H1 (cell line): ENCODE measurements around the gene TNNI2. TPM values are rescaled to one million over a fixed set of nuclear protein-coding genes. Genes with fewer than 3 reads are reported as not detected.

ENCODE experiments used
- CTCF ChIA-PET: fragments of 300-600 bp; sonication (Branson Sonifier 250); formaldehyde crosslinking; loops from one replicate; lab custom pipeline; 2021; ENCODE audit not compliant: partially characterized antibody; lab: Charles Lee
- POLR2A ChIA-PET: fragments of 300-600 bp; sonication (Branson Sonifier 250); formaldehyde crosslinking; loops from one replicate; lab custom pipeline; 2021; ENCODE audit warnings: inconsistent platforms; ENCODE audit not compliant: partially characterized antibody; lab: Charles Lee
- DNase-seq, 2 experiments: peaks; one replicate each; pipeline versions ENCODE4 v3.0.0 to v3.0.0-alpha.2; 2010 to 2022; ENCODE audit warnings: low spot score in 2 of 2, low read depth in 1 of 2, mixed read lengths in 1 of 2
- FAIRE-seq: peaks from 2 replicates; lab custom pipeline; 2011; peaks lifted over from hg19 to GRCh38; lab: Jason Lieb, UNC
- H2AFZ ChIP-seq: 2 replicates; pipeline ENCODE4 v1.8.1; 2012; ENCODE audit warnings: low read length, inconsistent platforms
- H2AK5ac ChIP-seq: 2 replicates; pipeline ENCODE4 v1.6.1; 2013; ENCODE audit warnings: low read depth, low read length
- H2BK120ac ChIP-seq: replicated peaks from 2 replicates; pipeline ENCODE3; 2013; ENCODE audit warnings: low read depth, low read length, inconsistent platforms
- H2BK12ac ChIP-seq: 2 replicates; pipeline ENCODE4 v1.6.1; 2013; ENCODE audit warnings: low read depth, low read length
- H2BK15ac ChIP-seq: 2 replicates; pipeline ENCODE4 v1.6.1; 2013; ENCODE audit warnings: low read length
- H2BK20ac ChIP-seq: 2 replicates; pipeline ENCODE4 v1.6.1; 2013; ENCODE audit warnings: low read length
- H2BK5ac ChIP-seq: 2 replicates; pipeline ENCODE4 v1.6.1; 2013; ENCODE audit warnings: low read depth, low read length
- H3K14ac ChIP-seq: 2 replicates; pipeline ENCODE4 v1.6.1; 2013; ENCODE audit warnings: inconsistent platforms; ENCODE audit not compliant: insufficient read length
- H3K18ac ChIP-seq: 2 replicates; pipeline ENCODE4 v1.6.1; 2013; ENCODE audit warnings: low read length; ENCODE audit errors: extremely low read depth
- H3K23ac ChIP-seq: 2 replicates; pipeline ENCODE4 v1.6.1; 2013; ENCODE audit warnings: inconsistent platforms; ENCODE audit not compliant: insufficient read length
- H3K23me2 ChIP-seq: 2 replicates; pipeline ENCODE4 v1.6.1; 2013; ENCODE audit warnings: low read depth, low read length
- H3K27ac ChIP-seq: 2 replicates; pipeline ENCODE4 v1.6.1; 2011; ENCODE audit warnings: low read depth, low read length, inconsistent platforms
- H3K27me3 ChIP-seq, 4 experiments: replicated peaks in 1 of 4; 1 replicate in 1 of 4; 2 replicates in 3 of 4; pipeline versions ENCODE4 v1.6.1 to v1.8.1; 2011 to 2013; ENCODE audit warnings: low read length in 3 of 4, mild to moderate bottlenecking in 3 of 4, inconsistent platforms in 2 of 4, mixed read lengths in 2 of 4, moderate library complexity in 1 of 4; ENCODE audit not compliant: control insufficient read depth in 3 of 4, insufficient read depth in 3 of 4; ENCODE audit errors: extremely low read depth in 1 of 4
- H3K36me3 ChIP-seq, 4 experiments: 2 replicates each; pipeline versions ENCODE4 v1.6.1 to v1.8.1; 2011 to 2013; ENCODE audit warnings: mild to moderate bottlenecking in 4 of 4, low read length in 3 of 4, moderate library complexity in 2 of 4, control low read depth in 1 of 4, inconsistent platforms in 1 of 4; ENCODE audit not compliant: insufficient read depth in 4 of 4, control insufficient read depth in 2 of 4
- H3K4ac ChIP-seq: replicated peaks from 2 replicates; pipeline ENCODE3; 2013; ENCODE audit warnings: low read length, low read depth, mixed read lengths, inconsistent platforms; ENCODE audit not compliant: insufficient read length
- H3K4me1 ChIP-seq, 4 experiments: replicated peaks in 1 of 4; 1 replicate in 1 of 4; 2 replicates in 3 of 4; pipeline versions ENCODE4 v1.6.1 to v1.8.1; 2011 to 2013; ENCODE audit warnings: low read length in 3 of 4, inconsistent platforms in 2 of 4, mixed read lengths in 1 of 4; ENCODE audit not compliant: insufficient read depth in 4 of 4, control insufficient read depth in 3 of 4
- H3K4me2 ChIP-seq, 2 experiments: 2 replicates each; pipeline versions ENCODE4 v1.6.1 to v1.8.1; 2011 to 2013; ENCODE audit warnings: low read depth in 2 of 2, low read length in 2 of 2, control low read depth in 1 of 2, inconsistent platforms in 1 of 2, mild to moderate bottlenecking in 1 of 2; ENCODE audit not compliant: insufficient read depth in 1 of 2
- H3K4me3 ChIP-seq, 4 experiments: fragments of 200-600, 300-600 bp in 1 of 4; sonication (generic), shearing (Covaris generic), sonication (Bioruptor Twin) in 1 of 4; 2 replicates each; pipeline versions ENCODE4 v1.5.1 to v1.8.1; 2011 to 2016; ENCODE audit warnings: low read length in 4 of 4, low read depth in 3 of 4, control low read depth in 2 of 4, inconsistent platforms in 2 of 4, mild to moderate bottlenecking in 2 of 4, mixed read lengths in 1 of 4, moderate library complexity in 1 of 4; ENCODE audit not compliant: insufficient read depth in 2 of 4; ENCODE audit errors: extremely low read depth in 1 of 4
- H3K56ac ChIP-seq: replicated peaks from 2 replicates; pipeline ENCODE3; 2013; ENCODE audit warnings: low read depth, mild to moderate bottlenecking, mixed read lengths, low read length, inconsistent platforms; ENCODE audit not compliant: insufficient read length
- H3K79me1 ChIP-seq: 2 replicates; pipeline ENCODE4 v1.6.1; 2013; ENCODE audit warnings: low read depth, low read length, control low read depth
- H3K79me2 ChIP-seq, 2 experiments: 2 replicates each; pipeline versions ENCODE4 v1.6.1 to v1.8.1; 2012 to 2013; ENCODE audit warnings: low read length in 2 of 2, mild to moderate bottlenecking in 2 of 2, inconsistent platforms in 1 of 2; ENCODE audit not compliant: insufficient read depth in 2 of 2, control insufficient read depth in 1 of 2
- H3K9ac ChIP-seq, 4 experiments: replicated peaks in 1 of 4; 1 replicate in 1 of 4; 2 replicates in 3 of 4; pipeline versions ENCODE4 v1.6.1 to v1.8.1; 2011 to 2013; ENCODE audit warnings: low read depth in 3 of 4, low read length in 3 of 4, control low read depth in 2 of 4, mild to moderate bottlenecking in 2 of 4, moderate library complexity in 2 of 4, inconsistent platforms in 1 of 4; ENCODE audit errors: extremely low read depth in 1 of 4
- H3K9me3 ChIP-seq, 2 experiments: 2 replicates each; pipeline versions ENCODE4 v1.6.1 to v1.8.1; 2012 to 2013; ENCODE audit warnings: mild to moderate bottlenecking in 2 of 2, moderate library complexity in 2 of 2, control low read depth in 1 of 2, inconsistent platforms in 1 of 2, low read depth in 1 of 2, low read length in 1 of 2, mixed read lengths in 1 of 2; ENCODE audit not compliant: insufficient read depth in 2 of 2
- H4K20me1 ChIP-seq, 2 experiments: replicated peaks in 1 of 2; 2 replicates each; pipeline versions ENCODE3 to v1.8.1; 2011 to 2013; ENCODE audit warnings: inconsistent platforms in 2 of 2, low read length in 2 of 2, mild to moderate bottlenecking in 1 of 2; ENCODE audit not compliant: insufficient read depth in 2 of 2, control insufficient read depth in 1 of 2
- H4K5ac ChIP-seq: 2 replicates; pipeline ENCODE4 v1.6.1; 2013; ENCODE audit warnings: low read length, low read depth, mixed read lengths, inconsistent platforms; ENCODE audit not compliant: insufficient read length
- H4K8ac ChIP-seq: 2 replicates; pipeline ENCODE4 v1.8.0; 2013; ENCODE audit warnings: mild to moderate bottlenecking, moderate library complexity, low read length, inconsistent platforms; ENCODE audit not compliant: insufficient read depth; ENCODE audit errors: extremely low read depth
- H4K91ac ChIP-seq: replicated peaks from 2 replicates; pipeline ENCODE3; 2013; ENCODE audit warnings: low read length, mixed read lengths, inconsistent platforms; ENCODE audit not compliant: insufficient read length
- GTF2F1 ChIP-seq: IDR thresholded peaks from 2 replicates; pipeline ENCODE4 v1.6.1; 2012; ENCODE audit warnings: low read depth, low read length, improper control_type of control experiment, borderline replicate concordance
- RAD21 ChIP-seq, 2 experiments: IDR thresholded peaks in 1 of 2; conservative IDR thresholded peaks in 1 of 2; 2 replicates each; pipeline ENCODE4 v1.6.1; 2011; ENCODE audit warnings: low read depth in 2 of 2, low read length in 2 of 2, improper control_type of control experiment in 1 of 2, inconsistent platforms in 1 of 2, mild to moderate bottlenecking in 1 of 2, moderate library complexity in 1 of 2
- SAP30 ChIP-seq: fragments of 300-600 bp; sonication (generic); IDR thresholded peaks from 2 replicates; pipeline ENCODE4 v1.7.1; 2012; ENCODE audit warnings: low read length, moderate library complexity, mild to moderate bottlenecking, inconsistent platforms; ENCODE audit not compliant: insufficient read depth, insufficient replicate concordance
- SIN3A ChIP-seq, 2 experiments: IDR thresholded peaks in 1 of 2; conservative IDR thresholded peaks in 1 of 2; 2 replicates each; pipeline ENCODE4 v1.6.1; 2011 to 2012; ENCODE audit warnings: low read length in 2 of 2, improper control_type of control experiment in 1 of 2, low read depth in 1 of 2, mild to moderate bottlenecking in 1 of 2
- SRF ChIP-seq: IDR thresholded peaks from 2 replicates; pipeline ENCODE4 v1.6.1; 2011; ENCODE audit warnings: mild to moderate bottlenecking, low read depth, low read length, moderate library complexity
- WGBS, 2 experiments: shearing (Covaris generic) in 1 of 2; methylation state at CpG; one replicate each; pipeline versions ENCODE4 v1.1.6 to v1.1.7; 2013 to 2015; ENCODE audit warnings: low lambda C conversion rate in 2 of 2, mixed read lengths in 2 of 2, inconsistent platforms in 1 of 2, low coverage in 1 of 2, missing lambda C conversion rate in 1 of 2; ENCODE audit not compliant: insufficient replicate concordance in 2 of 2, insufficient coverage in 1 of 2, insufficient read length in 1 of 2; ENCODE audit errors: extremely low coverage in 1 of 2, missing lambda C conversion rate in 1 of 2; 5-methylcytosine and 5-hydroxymethylcytosine counted together
- polyA plus RNA-seq, 7 experiments: library from polyadenylated mRNA; depleted of rRNA in 3 of 7; stranded (reverse) in 5 of 7; unstranded in 2 of 7; fragments of >200 nt in 5 of 7; fragments of 200-250 nt in 2 of 7; gene quantifications; 1 replicate in 5 of 7; 2 replicates in 1 of 7; 4 replicates in 1 of 7; pipeline versions ENCODE4 v1.2.1 to v1.2.3, GENCODE V29; 2011 to 2013; ENCODE audit warnings: missing spikeins in 2 of 7, mixed read lengths in 2 of 7
- total RNA-seq: library from RNA; stranded (reverse); fragmentation: NEBNext Ultra II Directional; extraction: Animal tissue kit (Norgen Biotek cat#: 25700); gene quantifications from 2 replicates; pipeline ENCODE4 v1.2.1, GENCODE V29; 2021
- TF ChIP-seq, protein P1 (sequence below): IDR thresholded peaks from 2 replicates; pipeline ENCODE4 v1.6.1; 2011; ENCODE audit warnings: low read depth, mild to moderate bottlenecking, low read length; ENCODE audit not compliant: insufficient read depth

TNNI2 gene
- total and polyA plus RNA-seq, 2 of the 8 experiments (the other 6 are each of a cell fraction or from before 2014, with no cell fraction given): not detected

DNA sequence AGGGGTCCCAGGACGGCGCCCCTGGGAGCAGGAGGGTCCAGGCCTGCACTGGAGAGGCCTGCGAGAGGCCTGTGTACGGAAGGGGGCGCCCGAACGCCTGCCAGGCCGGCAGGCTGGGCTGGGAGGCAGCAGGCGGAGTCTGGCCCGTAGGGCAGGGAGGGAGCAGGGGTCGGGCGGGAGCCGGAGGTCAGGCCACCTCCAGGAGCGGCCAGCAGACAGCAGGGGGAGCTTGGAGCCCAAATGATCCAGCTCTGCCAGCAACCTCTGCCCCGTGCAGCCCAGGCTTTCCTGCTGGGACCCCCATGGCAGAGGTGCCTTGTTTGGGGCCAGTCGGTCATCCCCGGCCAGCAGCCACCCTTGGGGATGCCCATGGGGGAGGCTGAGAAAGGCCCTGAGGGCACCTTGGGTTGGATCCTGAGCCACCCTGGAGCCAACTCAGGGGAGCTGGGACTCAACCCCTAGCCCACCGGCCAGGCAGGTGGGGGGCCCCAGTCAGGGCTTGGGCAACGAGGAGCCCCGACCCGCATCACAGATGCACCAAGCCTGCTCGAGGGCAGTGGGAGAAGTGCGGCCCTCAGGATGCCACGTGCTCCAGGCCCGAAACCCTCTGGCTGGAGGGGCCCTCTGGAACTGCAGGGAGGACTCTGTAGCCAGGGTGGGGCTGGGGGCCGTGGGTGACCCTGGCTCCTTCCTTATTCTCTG is 13.6 kb upstream of the TNNI2 start:
- POLR2A ChIA-PET: interaction anchor here (0.7 to 1.5 kb wide), 2 partner anchors 9 to 52 kb away, joined by 3 to 4 read pairs; no protein-coding TSS in a partner anchor
- Histone ChIP-seq H4K5ac (no peak overlapping the region), H3K4ac (no peak overlapping the region), H3K79me1 (no peaks in the 10 kb centered on the region), H3K9me3 (peaks cover 0 to 3% of the 10 kb centered on the region in 2 experiments; a peak in 1 of 4 replicates), H4K91ac (peak overlapping the region; percentile 80), H3K56ac (no peak overlapping the region), H3K79me2 (no peaks in the 10 kb centered on the region), H3K27ac (no peak overlapping the region), H3K27me3 (no peaks in the 10 kb centered on the region), H2AK5ac (no peak overlapping the region), H2BK5ac (no peak overlapping the region), H2BK12ac (no peak overlapping the region), H3K4me2 (no peak overlapping the region), H3K36me3 (no peaks in the 10 kb centered on the region), H2AFZ (no peak overlapping the region; the same call in 1 of the 2 replicates), H2BK120ac (no peak overlapping the region), H3K9ac (no peak overlapping the region), H2BK15ac (no peak overlapping the region), H3K4me1 (peaks cover 0 to 2% (median 0%) of the 10 kb centered on the region in 4 experiments; a peak in 3 of 7 replicates), H3K18ac (no peak overlapping the region; the same call in 1 of the 2 replicates), H3K23ac (no peak overlapping the region), H3K4me3 (no peak overlapping the region), H4K8ac (peak overlapping the region; percentile 86), H3K23me2 (peaks cover 8% of the 10 kb centered on the region; the same call in 1 of the 2 replicates), H2BK20ac (no peak overlapping the region), H4K20me1 (peaks cover 0 to 8% of the 10 kb centered on the region in 2 experiments), H3K14ac (no peak overlapping the region)
- CTCF ChIA-PET: interaction anchor here (0.7 to 15.8 kb wide), 52 partner anchors 9 to 625 kb away, joined by 3 to 439 read pairs (median 4); partner anchors contain the start of genes KRTAP5-6, MRPL23 and SYT8
- DNase-seq (peak; percentile 78 to 91), FAIRE-seq (no peak)
- WGBS, 2 experiments: 49% methylated on average over 23 of the region's 26 CpGs; no CpG with 5 or more reads in 1 of the 2 experiments
- TF ChIP-seq SAP30 (no peak), RAD21 (IDR thresholded peaks at IDR 0.05 in 1 of 2, conservative IDR thresholded peaks at IDR 0.05 in 1 of 2; ENCODE audit: low read depth in 2 of 2, low read length in 2 of 2) (peak; percentile 71 to 81), SRF (peak; percentile 34; the same call in 1 of the 2 replicates), SIN3A (conservative IDR thresholded peaks at IDR 0.05 in 1 of 2, IDR thresholded peaks at IDR 0.05 in 1 of 2; ENCODE audit: low read depth in 1 of 2, low read length in 2 of 2) (0 out of 4 replicates have a peak, but pooled peaks of 1 of the 2 experiments have one; percentile 30), GTF2F1 (no peak)
- TF ChIP-seq, protein P1, sequence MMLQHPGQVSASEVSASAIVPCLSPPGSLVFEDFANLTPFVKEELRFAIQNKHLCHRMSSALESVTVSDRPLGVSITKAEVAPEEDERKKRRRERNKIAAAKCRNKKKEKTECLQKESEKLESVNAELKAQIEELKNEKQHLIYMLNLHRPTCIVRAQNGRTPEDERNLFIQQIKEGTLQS: peak; percentile 26; the same call in 1 of the 2 replicates
